DND-41 (cell line): ENCODE measurements around the gene GADL1.
A peak's percentile ranks its signal among the peaks of the same experiment; 100 is the strongest.

ENCODE experiments used
- ATAC-seq: fragments of 200-7000 bp; cut with Tn5 transposase; 3 replicates; pipeline ENCODE4 v1.9.1; 2021; ENCODE audit warnings: low read depth; ENCODE audit not compliant: insufficient read depth
- DNase-seq: peaks from one replicate; pipeline ENCODE4 v3.0.0-alpha.2; 2020
- H2AFZ ChIP-seq: 2 replicates; pipeline ENCODE4 v1.6.0; 2012; ENCODE audit warnings: low read depth, low read length
- H3K27ac ChIP-seq: 2 replicates; pipeline ENCODE4 v1.5.1; 2012; ENCODE audit warnings: low read length, inconsistent platforms
- H3K27me3 ChIP-seq: fragments of 200-600 bp; sonication (generic); 2 replicates; pipeline ENCODE4 v1.6.0; 2012; ENCODE audit warnings: low read length, mild to moderate bottlenecking, inconsistent platforms; ENCODE audit not compliant: insufficient read depth, poor library complexity
- H3K36me3 ChIP-seq: 2 replicates; pipeline ENCODE4 v1.5.1; 2012; ENCODE audit warnings: low read length, inconsistent platforms; ENCODE audit not compliant: insufficient read depth
- H3K4me1 ChIP-seq: 2 replicates; pipeline ENCODE4 v1.5.1; 2012; ENCODE audit warnings: mild to moderate bottlenecking, low read length; ENCODE audit not compliant: insufficient read depth
- H3K4me2 ChIP-seq: 2 replicates; pipeline ENCODE4 v1.6.0; 2012; ENCODE audit warnings: mild to moderate bottlenecking, moderate library complexity, low read length, inconsistent platforms; ENCODE audit not compliant: insufficient read depth
- H3K4me3 ChIP-seq, 2 experiments: fragments of 200-600 bp in 1 of 2; shearing (Covaris generic) in 1 of 2; 2 replicates each; pipeline ENCODE4 v1.5.1; 2012 to 2016; ENCODE audit warnings: inconsistent platforms in 2 of 2, low read length in 2 of 2, mild to moderate bottlenecking in 2 of 2, low read depth in 1 of 2, moderate library complexity in 1 of 2
- H3K79me2 ChIP-seq: 2 replicates; pipeline ENCODE4 v1.6.0; 2012; ENCODE audit warnings: low read length, inconsistent platforms; ENCODE audit not compliant: insufficient read depth
- H3K9ac ChIP-seq: 2 replicates; pipeline ENCODE4 v1.6.0; 2012; ENCODE audit warnings: low read depth, mild to moderate bottlenecking, inconsistent platforms, low read length, moderate library complexity
- H3K9me3 ChIP-seq: 2 replicates; pipeline ENCODE4 v1.5.1; 2012; ENCODE audit warnings: low read length, moderate library complexity, mild to moderate bottlenecking, inconsistent platforms; ENCODE audit not compliant: insufficient read depth, severe bottlenecking
- H4K20me1 ChIP-seq: 2 replicates; pipeline ENCODE4 v1.6.0; 2012; ENCODE audit warnings: low read length; ENCODE audit not compliant: insufficient read depth
- CTCF ChIP-seq: IDR thresholded peaks from 2 replicates; pipeline ENCODE4 v1.5.1; 2012; ENCODE audit warnings: borderline replicate concordance, low read length, moderate library complexity, mild to moderate bottlenecking; ENCODE audit not compliant: poor library complexity, severe bottlenecking; ENCODE audit errors: extremely low read depth
- EZH2 ChIP-seq: IDR thresholded peaks from 3 replicates; pipeline ENCODE4 v1.6.1; 2012; ENCODE audit warnings: borderline replicate concordance, low read depth, mild to moderate bottlenecking, moderate library complexity, low read length, inconsistent platforms; ENCODE audit not compliant: severe bottlenecking

Gene GADL1

GRCh38 chr3:30694148-30694547, 200.3 kb downstream of the GADL1 start:
- H2AFZ ChIP-seq, result no peak overlapping the region
- no peaks in the 10 kb centered on the region for H4K20me1 ChIP-seq
- no peaks in the 10 kb centered on the region for H3K27me3 ChIP-seq
- H3K27ac ChIP-seq, result no peak overlapping the region
- ATAC-seq, result no peak
- no peak for DNase-seq
- H3K4me2 ChIP-seq, result no peak overlapping the region
- H3K36me3 ChIP-seq, result peaks cover 66% of the 10 kb centered on the region
- H3K79me2 ChIP-seq, result no peaks in the 10 kb centered on the region
- H3K9me3 ChIP-seq, result no peaks in the 10 kb centered on the region
- TF ChIP-seq CTCF (no peak), EZH2 (no peak)
- no peak overlapping the region for H3K4me3 ChIP-seq
- no peak overlapping the region for H3K9ac ChIP-seq
- H3K4me1 ChIP-seq, result no peaks in the 10 kb centered on the region

GRCh38 chr3:30693470-30694120, 200.9 kb downstream of the GADL1 start:
- Histone ChIP-seq H3K27ac (no peak overlapping the region), H4K20me1 (no peaks in the 10 kb centered on the region), H3K4me2 (no peak overlapping the region), H3K27me3 (no peaks in the 10 kb centered on the region), H3K36me3 (peaks cover 72% of the 10 kb centered on the region), H2AFZ (no peak overlapping the region), H3K79me2 (no peaks in the 10 kb centered on the region), H3K4me3 (no peak overlapping the region), H3K4me1 (no peaks in the 10 kb centered on the region), H3K9ac (no peak overlapping the region), H3K9me3 (no peaks in the 10 kb centered on the region)
- peak; percentile 63 for DNase-seq
- peak; percentile 96 for ATAC-seq
- TF ChIP-seq EZH2 (no peak), CTCF (peak; percentile 84)

GRCh38 chr3:30692498-30693130, 201.8 kb downstream of the GADL1 start:
- ATAC-seq, result no peak
- Histone ChIP-seq H3K4me3 (no peak overlapping the region), H3K4me1 (no peaks in the 10 kb centered on the region), H3K27ac (no peak overlapping the region), H3K36me3 (peaks cover 81% of the 10 kb centered on the region), H3K27me3 (no peaks in the 10 kb centered on the region), H3K9me3 (no peaks in the 10 kb centered on the region), H4K20me1 (no peaks in the 10 kb centered on the region), H2AFZ (no peak overlapping the region), H3K4me2 (no peak overlapping the region), H3K9ac (no peak overlapping the region), H3K79me2 (no peaks in the 10 kb centered on the region)
- DNase-seq, result no peak
- TF ChIP-seq EZH2 (no peak), CTCF (no peak)
